Amygdala (tissue), 56 donors: ENCODE data around the gene MUC5B.
"Not testable (repeated sequence)": the region's sequence is repeated elsewhere in the genome, so short reads cannot be mapped to it uniquely, and the experiment has no call there.

Experiments used
- DNase-seq, 56 donors: peaks; one replicate each; lab custom pipeline; 2025; lab: John Stamatoyannopoulos, UW

The MUC5B gene

GRCh38 chr11:1242751-1243150 lies 19.9 kb downstream of the MUC5B start:
- DNase-seq: not testable (repeated sequence)

- not testable (repeated sequence) for DNase-seq
These were observed 20.7 kb downstream of the MUC5B start for GRCh38 chr11:1243521-1243920.

- not testable (repeated sequence) for DNase-seq
These were observed 21.7 kb downstream of the MUC5B start for GRCh38 chr11:1244557-1244956.

- DNase-seq: not testable (repeated sequence)
These were observed 22.9 kb downstream of the MUC5B start for GRCh38 chr11:1245717-1246116.

GRCh38 chr11:1246301-1246700 lies 23.4 kb downstream of the MUC5B start:
- DNase-seq: not testable (repeated sequence)

GRCh38 chr11:1247026-1247425 lies 24.2 kb downstream of the MUC5B start:
- not testable (repeated sequence) for DNase-seq

- DNase-seq: not testable (repeated sequence)
These were observed 26.1 kb downstream of the MUC5B start for GRCh38 chr11:1248951-1249350.

GRCh38 chr11:1250411-1250810 lies 27.5 kb downstream of the MUC5B start:
- DNase-seq: not testable (repeated sequence)

- no peak for DNase-seq
These were observed 28.4 kb downstream of the MUC5B start for GRCh38 chr11:1251236-1251770.

GRCh38 chr11:1252371-1253102 lies 29.7 kb downstream of the MUC5B start:
- no peak for DNase-seq

GRCh38 chr11:1253103-1253485 lies 30.2 kb downstream of the MUC5B start:
- no peak for DNase-seq

- no peak for DNase-seq
These were observed 31.3 kb downstream of the MUC5B start for GRCh38 chr11:1254086-1254648.

GRCh38 chr11:1254733-1255132 lies 31.9 kb downstream of the MUC5B start:
- no peak for DNase-seq

- DNase-seq: no peak
These were observed 32.3 kb downstream of the MUC5B start for GRCh38 chr11:1255151-1255550.

GRCh38 chr11:1256257-1257045 lies 33.6 kb downstream of the MUC5B start:
- no peak for DNase-seq

- DNase-seq: no peak
These were observed 34.5 kb downstream of the MUC5B start for GRCh38 chr11:1257366-1257765.

GRCh38 chr11:1257916-1258315 lies 35.0 kb downstream of the MUC5B start:
- DNase-seq: no peak

- DNase-seq: no peak
These were observed 35.7 kb downstream of the MUC5B start for GRCh38 chr11:1258401-1259075.

- DNase-seq: no peak
These were observed 36.2 kb downstream of the MUC5B start for GRCh38 chr11:1259076-1259461.

- DNase-seq: no peak
These were observed 36.7 kb downstream of the MUC5B start for GRCh38 chr11:1259561-1259960.

GRCh38 chr11:1260023-1260501 lies 37.2 kb downstream of the MUC5B start:
- peak in 1 of 56 donors; percentile 26 for DNase-seq
